ENCODE results near the gene SLC47A2.

SLC47A2 gene

GRCh38 chr17:19728084-19728495 lies 11.7 kb upstream of the SLC47A2 start:
- no peak for DNase-seq (ENCODE audit: low spot score)

DNA sequence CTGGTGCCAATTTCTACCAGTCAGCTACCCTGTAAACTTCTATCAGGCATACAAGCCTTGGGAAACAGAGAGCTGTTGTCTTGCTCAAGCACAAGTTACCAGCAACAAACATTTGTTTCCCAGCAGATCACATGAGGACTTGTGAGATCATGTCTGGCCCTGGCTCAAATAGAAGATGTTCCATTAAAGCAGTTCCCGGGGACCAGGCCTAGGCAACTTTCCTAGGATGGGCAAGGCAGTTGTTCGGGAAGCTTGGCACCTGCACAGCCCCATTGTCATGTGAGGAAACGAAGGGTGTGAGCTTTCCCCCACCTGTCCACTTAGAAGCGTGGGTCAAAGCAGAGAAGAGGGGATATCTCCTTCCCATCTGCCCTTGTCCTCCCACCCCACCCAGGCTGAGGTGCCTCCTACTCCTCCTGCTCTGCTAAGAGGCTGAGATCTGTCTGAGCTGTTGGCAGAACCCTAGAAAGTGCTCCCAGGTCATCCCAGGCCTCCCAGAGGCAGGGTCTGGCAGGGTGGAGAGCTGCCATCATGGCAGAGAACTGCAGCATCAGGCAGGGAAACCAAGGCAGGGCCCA lies 11.2 kb upstream of the SLC47A2 start:
- no peak for DNase-seq (ENCODE audit: low spot score)

GRCh38 chr17:19726631-19727376 lies 10.4 kb upstream of the SLC47A2 start:
- no peak for DNase-seq (ENCODE audit: low spot score)

DNA sequence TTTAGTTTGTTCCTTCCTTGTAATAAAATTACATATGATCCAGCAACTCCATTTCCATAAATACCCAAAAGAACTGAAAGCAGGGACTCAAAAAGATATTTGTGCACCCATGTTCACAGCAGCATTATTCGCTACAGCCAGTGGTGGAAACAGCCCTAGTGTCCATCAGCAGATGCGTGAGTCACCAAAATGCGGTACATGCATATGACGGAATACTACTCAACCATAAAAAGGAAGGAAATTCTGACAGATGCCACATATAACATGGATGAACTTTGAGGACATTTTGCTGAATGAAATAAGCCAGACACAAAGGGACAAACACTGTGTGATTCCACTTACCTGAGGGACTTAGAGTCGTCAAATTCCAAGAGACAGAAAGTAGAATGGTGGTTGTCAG lies 9.1 kb upstream of the SLC47A2 start:
- DNase-seq (ENCODE audit: low spot score) = no peak

GRCh38 chr17:19724501-19725420 lies 8.4 kb upstream of the SLC47A2 start:
- DNase-seq (ENCODE audit: low spot score) = peak; percentile 47

GRCh38 chr17:19723964-19724363 lies 7.6 kb upstream of the SLC47A2 start:
- no peak for DNase-seq (ENCODE audit: low spot score)

DNA sequence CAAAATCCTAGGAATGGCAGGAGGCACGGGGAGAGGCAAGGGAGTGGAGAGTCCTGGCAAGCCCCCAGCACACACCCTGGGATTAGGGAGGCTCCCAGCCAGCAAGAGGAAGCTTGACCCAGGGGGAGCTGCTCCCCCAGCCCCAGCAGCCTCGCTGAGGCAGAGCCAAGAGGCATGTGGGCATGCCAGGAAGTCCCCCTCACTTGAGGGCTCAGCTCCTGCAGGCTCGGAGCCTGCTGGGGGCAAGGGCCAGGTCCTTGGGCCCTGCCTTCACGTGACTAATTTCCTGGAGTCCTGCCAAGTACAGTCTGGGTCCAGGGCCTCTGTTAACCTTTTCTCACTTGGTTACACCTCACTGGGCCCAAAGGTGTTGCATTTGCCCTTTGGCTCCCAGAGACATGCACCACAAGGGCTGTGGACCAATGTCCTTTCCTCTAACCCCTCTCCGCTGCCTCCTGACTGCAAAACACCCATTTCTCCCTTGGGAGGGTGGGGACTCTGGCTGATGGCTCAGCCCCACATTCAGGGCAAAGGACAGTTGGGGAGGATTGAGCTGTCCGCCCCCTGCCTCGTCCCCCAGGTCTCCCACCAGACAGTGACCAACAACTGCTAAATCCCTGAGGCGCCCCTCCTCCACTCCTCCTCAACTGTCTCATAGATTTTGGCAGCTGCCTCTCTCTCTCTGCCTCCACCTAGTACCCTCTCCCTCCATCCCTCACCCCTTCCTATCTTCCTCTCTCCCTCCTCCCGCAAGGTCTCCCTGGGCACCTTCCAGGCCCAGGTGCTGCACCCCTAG lies 4.4 kb upstream of the SLC47A2 start:
- DNase-seq (ENCODE audit: low spot score) = no peak

DNA sequence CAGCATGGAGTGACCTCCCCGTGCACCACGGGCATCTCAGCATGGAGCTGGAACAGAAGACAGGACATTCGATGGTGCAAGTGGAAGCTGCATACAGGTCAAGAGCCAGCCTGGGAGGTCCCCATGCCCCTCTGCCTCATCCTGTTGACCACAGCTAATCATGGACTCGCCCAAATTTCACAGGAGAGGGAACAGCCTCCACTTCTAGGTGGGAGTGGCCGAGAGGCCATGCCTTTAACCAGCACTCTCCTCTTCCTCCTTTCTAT lies 3.8 kb upstream of the SLC47A2 start:
- no peak for DNase-seq (ENCODE audit: low spot score)

DNA sequence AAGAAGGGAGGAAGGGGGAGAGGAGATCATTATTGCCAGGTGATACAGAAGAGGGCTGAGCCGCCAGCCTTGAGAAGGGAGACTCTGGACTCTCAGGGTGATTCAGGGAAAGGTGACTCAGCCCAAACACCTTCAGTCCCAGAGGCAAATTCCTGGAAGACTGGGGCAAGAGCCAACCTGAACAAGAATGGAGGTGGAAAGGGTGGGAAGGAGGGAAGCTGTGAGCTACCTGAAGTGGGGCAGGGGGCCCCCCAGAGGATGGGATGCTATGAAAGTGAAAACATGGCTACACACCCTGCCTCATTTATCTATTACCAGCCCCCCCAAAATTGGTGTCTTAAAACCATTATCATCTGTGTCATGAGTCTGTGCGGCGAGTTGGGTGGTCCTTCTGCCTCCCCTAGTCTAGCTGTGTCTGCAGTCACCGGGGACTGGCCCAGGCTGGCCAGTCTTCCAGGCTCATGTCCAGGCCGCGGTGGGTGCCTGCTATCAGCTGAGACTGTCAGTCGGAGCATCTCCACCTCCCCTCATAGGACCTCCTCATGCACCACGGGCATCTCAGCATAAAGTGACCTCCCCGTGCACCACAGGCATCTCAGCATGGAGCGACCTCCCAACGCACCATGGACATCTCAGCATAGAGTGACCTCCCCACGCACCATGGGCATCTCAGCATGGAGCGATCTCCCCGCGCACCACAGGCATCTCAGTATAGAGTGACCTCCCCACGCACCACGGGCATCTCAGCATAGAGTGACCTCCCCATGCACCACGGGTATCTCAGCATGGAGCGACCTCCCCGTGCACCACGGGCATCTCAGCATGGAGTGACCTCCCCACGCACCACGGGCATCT lies 3.2 kb upstream of the SLC47A2 start:
- no peak for DNase-seq (ENCODE audit: low spot score)

GRCh38 chr17:19718613-19719354 lies 2.4 kb upstream of the SLC47A2 start:
- DNase-seq (ENCODE audit: low spot score) = peak; percentile 60

GRCh38 chr17:19718041-19718612 lies 1.7 kb upstream of the SLC47A2 start:
- peak; percentile 51 for DNase-seq (ENCODE audit: low spot score)

DNA sequence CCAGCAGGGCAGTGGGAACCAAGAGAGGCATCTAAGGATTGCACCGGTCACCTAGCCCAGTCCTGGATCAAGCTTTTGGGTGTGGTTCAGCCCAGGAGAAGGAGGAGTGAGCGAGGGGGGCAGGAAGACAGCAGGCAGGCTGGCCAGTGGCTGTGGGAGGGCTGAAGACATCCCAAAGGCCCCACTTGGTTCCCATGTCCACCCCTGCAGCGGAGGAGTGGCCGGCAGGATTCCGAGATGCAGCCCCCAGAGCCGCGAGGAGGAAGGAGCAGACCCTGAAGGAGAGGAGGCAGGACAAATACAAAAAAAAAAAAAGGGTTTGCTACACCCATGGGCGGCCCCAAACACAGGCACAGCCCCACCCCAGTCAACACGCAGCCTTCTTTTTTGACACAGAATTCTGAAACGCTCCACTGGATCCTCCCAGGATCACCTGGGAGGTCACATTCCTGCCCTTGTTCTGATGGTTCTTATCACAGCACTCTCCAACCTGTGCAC lies 1.1 kb upstream of the SLC47A2 start:
- no peak for DNase-seq (ENCODE audit: low spot score)

DNA sequence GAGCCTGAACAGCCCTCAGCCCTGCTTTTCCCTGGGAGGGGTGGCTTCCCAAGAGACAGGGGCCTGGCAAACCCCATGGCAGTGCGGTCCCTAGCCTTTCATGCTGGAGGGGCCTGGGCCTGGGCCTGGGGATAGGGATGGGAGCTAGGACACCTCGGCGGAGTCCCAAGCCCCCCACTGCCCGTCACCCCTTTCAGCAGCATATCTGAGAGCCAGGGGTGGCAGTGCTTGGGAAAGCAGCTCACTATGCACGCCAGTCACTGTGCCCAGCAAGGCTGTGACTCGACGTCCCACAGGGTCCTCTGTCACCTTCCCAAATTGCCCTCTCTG lies 612 bp upstream of the SLC47A2 start:
- no peak for DNase-seq (ENCODE audit: low spot score)

DNA sequence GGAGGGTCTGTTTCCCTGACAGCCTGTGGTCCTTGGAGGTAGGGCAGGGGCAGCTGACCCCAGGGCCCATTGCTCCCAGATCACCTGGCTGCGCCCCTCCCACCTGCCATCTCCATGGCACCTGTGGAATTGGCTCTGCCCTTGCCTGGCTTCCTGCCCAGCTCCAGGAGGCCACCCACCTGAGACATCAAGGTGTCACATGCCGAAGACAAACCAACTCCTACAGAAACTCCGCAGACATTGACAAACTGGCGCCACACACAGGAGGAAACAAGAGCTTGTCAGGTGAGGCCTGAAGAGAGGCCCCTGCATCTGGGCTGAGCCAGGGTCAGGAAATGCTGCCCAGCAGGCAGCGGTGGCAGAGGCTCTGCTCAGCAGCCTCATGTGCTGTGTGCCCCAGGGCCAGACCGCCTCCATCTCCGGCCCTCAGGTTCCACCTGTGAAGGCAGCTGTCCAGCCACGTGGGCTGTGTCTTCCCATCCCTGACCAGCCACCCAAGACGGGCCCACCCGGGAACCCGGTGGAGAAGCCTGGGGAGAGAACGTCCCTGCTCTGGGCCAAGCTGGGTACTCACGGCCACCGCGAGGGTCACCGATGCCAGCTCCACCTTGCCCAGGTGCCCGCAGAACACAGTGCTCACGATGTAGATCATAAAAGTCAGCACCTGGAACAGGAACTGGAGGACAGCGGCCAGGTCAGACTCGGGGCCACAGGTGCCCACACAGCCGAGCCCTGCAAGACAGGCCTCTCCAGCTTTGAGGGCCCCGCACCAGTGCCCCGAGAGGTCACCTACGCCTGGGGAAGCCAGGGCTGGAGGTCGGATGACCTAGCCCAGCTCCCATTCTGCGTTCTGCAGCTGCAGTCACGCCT lies 1.6 kb downstream of the SLC47A2 start:
- no peak for DNase-seq (ENCODE audit: low spot score)

DNA sequence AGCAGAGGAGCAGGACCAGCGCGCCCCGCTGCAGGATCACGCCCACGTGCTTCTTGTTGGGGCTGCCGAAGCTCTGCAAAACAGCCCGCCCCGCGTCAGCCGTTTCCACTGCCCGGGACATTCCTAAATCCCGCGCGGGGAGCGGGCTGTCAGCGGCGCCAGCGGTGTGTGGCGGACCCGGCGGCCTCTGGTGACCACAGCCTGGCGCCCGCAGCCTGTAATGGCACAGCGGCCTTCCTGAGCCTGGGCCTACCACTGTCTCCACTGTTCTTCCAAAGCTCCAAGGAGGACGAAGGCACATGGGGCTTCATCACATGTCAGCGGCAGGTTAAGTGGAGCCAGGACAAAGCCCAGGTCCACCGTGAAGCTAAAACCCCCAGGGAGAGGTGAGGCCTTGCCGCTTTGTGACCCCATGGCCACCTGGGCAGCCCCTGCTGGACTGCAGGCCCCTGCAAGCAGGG lies 2.5 kb downstream of the SLC47A2 start:
- DNase-seq (ENCODE audit: low spot score) = no peak

DNA sequence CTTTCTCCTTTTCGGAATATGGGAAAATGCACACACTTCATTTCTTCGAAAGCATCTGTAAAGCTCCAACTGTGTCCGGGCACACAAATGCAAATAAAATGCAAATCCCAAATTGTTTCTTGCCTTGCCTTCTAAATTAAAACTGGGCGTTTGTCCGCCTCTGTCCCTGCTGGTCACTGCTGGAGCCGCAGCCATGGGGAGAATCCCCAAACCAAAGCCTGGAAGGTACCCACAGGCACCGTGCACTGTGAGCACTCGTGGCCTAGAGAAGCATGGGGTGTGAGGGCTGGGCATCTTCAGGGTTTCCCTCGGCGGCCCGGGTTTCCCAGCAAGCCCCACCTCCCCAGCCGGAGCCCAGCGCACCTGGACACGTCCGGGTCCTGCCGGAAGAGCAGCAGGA lies 2.9 kb downstream of the SLC47A2 start:
- peak; percentile 51 for DNase-seq (ENCODE audit: low spot score)

DNA sequence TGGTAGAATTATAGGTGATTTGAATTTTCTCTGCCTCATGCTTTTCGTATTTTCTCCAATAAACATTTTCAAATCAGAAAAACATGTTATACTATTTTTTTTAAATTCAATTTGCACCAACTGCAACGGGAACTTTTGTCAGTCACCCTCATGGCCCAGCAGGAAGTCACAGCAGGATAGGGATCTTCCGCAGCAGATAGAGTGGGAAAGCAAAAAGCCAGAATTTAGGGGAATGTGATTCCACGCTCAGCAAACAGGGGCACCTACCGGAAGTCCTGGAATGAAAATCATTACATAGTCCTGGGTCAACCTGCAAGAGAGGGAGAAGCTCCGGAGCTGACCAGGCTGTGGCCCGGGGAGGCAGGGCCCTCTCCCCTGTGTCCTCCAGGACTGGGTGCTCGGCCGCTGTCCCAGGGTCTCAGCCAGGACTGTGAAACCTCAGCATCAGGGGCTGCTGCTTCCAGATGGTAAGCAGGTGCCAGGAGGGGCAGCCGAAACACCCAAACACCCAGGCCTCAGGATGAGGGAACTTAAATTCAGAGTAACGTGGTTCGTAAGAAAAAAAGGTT lies 3.9 kb downstream of the SLC47A2 start:
- no peak for DNase-seq (ENCODE audit: low spot score)

- DNase-seq (ENCODE audit: low spot score) = no peak
Observed at GRCh38 chr17:19709841-19710240, 6.5 kb downstream of the SLC47A2 start.
